NCI-H2196 (cell line): Measurements from ENCODE around the gene MINK1.
"Not testable (repeated sequence)": the region's sequence is repeated elsewhere in the genome, so short reads cannot be mapped to it uniquely, and the experiment has no call there.

Experiments
- DNase-seq: peaks from one replicate; lab custom pipeline; 2025; ENCODE audit not compliant: unreplicated experiment; lab: John Stamatoyannopoulos, UW

The MINK1 gene

GRCh38 chr17:4845118-4845517 lies 12.0 kb downstream of the MINK1 start:
- DNase-seq = no peak

- no peak for DNase-seq
Observed at GRCh38 chr17:4846635-4847390, 13.7 kb downstream of the MINK1 start.

GRCh38 chr17:4849011-4849536 lies 15.9 kb downstream of the MINK1 start:
- no peak for DNase-seq

GRCh38 chr17:4850246-4850645 lies 17.1 kb downstream of the MINK1 start:
- DNase-seq = no peak

GRCh38 chr17:4851084-4851483 lies 17.9 kb downstream of the MINK1 start:
- no peak for DNase-seq

GRCh38 chr17:4852567-4853207 lies 19.5 kb downstream of the MINK1 start:
- DNase-seq = peak; percentile 4

GRCh38 chr17:4853208-4853671 lies 20.1 kb downstream of the MINK1 start:
- no peak for DNase-seq

- DNase-seq = no peak
Observed at GRCh38 chr17:4854111-4854681, 21.1 kb downstream of the MINK1 start.

GRCh38 chr17:4856271-4856936 lies 23.3 kb downstream of the MINK1 start:
- DNase-seq = no peak

- DNase-seq = no peak
Observed at GRCh38 chr17:4856937-4857314, 23.8 kb downstream of the MINK1 start.

GRCh38 chr17:4857347-4857746 lies 24.2 kb downstream of the MINK1 start:
- DNase-seq = not testable (repeated sequence)

- no peak for DNase-seq
Observed at GRCh38 chr17:4858068-4858881, 25.1 kb downstream of the MINK1 start.

GRCh38 chr17:4858882-4859260 lies 25.7 kb downstream of the MINK1 start:
- peak; percentile 5 for DNase-seq

GRCh38 chr17:4859816-4860625 lies 26.9 kb downstream of the MINK1 start:
- no peak for DNase-seq

GRCh38 chr17:4860651-4861050 lies 27.5 kb downstream of the MINK1 start:
- no peak for DNase-seq

- DNase-seq = no peak
Observed at GRCh38 chr17:4861052-4861451, 27.9 kb downstream of the MINK1 start.

- DNase-seq = no peak
Observed at GRCh38 chr17:4862720-4863119, 29.6 kb downstream of the MINK1 start.

GRCh38 chr17:4863321-4863720 lies 30.2 kb downstream of the MINK1 start:
- DNase-seq = no peak

GRCh38 chr17:4867535-4867934 lies 34.4 kb downstream of the MINK1 start:
- DNase-seq = not testable (repeated sequence)
